Gastroesophageal sphincter (tissue), 3 donors: ENCODE data around the gene NCOR1.

Experiments
- CTCF ChIP-seq, 4 experiments: fragments of 200-600 bp in 2 of 4; fragments of 450-650 bp in 2 of 4; sonication (generic) in 1 of 4; IDR thresholded peaks; one replicate each; pipeline ENCODE4 v1.5.1; 2017 to 2019; ENCODE audit warnings: antibody characterized with exemption in 4 of 4, mild to moderate bottlenecking in 2 of 4, moderate library complexity in 2 of 4
- POLR2A ChIP-seq, 2 donors: fragments of 450-650 bp; IDR thresholded peaks; one replicate each; pipeline ENCODE4 v1.6.1; 2017; ENCODE audit warnings: antibody characterized with exemption in 2 of 2, mild to moderate bottlenecking in 2 of 2, moderate library complexity in 1 of 2

DNA sequence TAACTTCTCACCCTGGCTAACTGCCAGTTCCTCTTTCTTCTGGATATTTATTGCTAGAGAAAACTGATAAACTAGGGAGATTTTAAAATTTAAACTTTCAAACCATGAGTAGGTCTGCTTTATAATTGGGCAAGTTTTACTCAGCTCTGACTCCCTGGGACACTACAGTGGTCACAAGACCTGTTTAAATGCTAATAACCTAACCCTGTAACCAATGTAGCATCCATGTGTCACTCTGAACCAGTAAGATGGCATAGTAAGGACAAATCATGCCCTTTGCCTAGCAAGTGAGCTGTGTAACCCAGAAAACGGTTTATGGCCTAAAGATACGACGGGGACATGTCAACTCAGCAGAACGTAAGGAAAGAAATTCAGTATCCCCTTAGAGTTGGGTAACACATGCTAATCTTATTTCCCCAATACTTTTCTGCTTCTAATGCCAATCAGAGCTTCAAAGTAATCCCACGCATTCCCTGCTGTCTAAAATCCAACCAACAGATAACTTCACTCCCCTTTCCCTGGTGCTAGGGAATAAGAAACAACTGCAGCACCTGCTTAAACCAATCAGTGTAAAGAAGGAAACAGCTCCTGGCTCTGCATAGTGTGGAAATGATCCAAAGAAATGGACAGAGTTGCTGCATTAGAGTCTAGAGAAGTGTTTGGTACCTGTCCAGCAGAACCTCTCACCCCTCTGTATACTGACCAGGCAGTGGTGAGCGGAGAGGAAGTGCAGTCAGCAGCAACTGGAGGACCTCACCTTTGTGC, 85.7 kb downstream of the NCOR1 start:
- TF ChIP-seq CTCF (IDR thresholded peaks at IDR 0.05) (no peak), POLR2A (IDR thresholded peaks at IDR 0.05) (no peak)
